GM21423 (cell line): Measurements from ENCODE around the gene SUGCT.
"Not testable (repeated sequence)": the region's sequence is repeated elsewhere in the genome, so short reads cannot be mapped to it uniquely, and the experiment has no call there.

ENCODE experiments used
- ATAC-seq: cut with Tn5 transposase; IDR thresholded peaks from one replicate; pipeline ENCODE4 v1.9.1; 2021; ENCODE audit warnings: mild to moderate bottlenecking, moderate library complexity; ENCODE audit not compliant: unreplicated experiment

Gene SUGCT

GRCh38 chr7:40244226-40244625 lies 109.4 kb downstream of the SUGCT start:
- ATAC-seq, result no peak

GRCh38 chr7:40248681-40249080 lies 113.9 kb downstream of the SUGCT start:
- ATAC-seq, result no peak

- ATAC-seq, result not testable (repeated sequence)
Observed at GRCh38 chr7:40253444-40253843, 118.6 kb downstream of the SUGCT start.

- ATAC-seq, result no peak
Observed at GRCh38 chr7:40263752-40264390, 129.1 kb downstream of the SUGCT start.

- no peak for ATAC-seq
Observed at GRCh38 chr7:40267583-40267982, 132.8 kb downstream of the SUGCT start.

- not testable (repeated sequence) for ATAC-seq
Observed at GRCh38 chr7:40268810-40269209, 134.0 kb downstream of the SUGCT start.

- ATAC-seq, result no peak
Observed at GRCh38 chr7:40276061-40276460, 141.3 kb downstream of the SUGCT start.

- no peak for ATAC-seq
Observed at GRCh38 chr7:40279991-40280390, 145.2 kb downstream of the SUGCT start.

- ATAC-seq, result no peak
Observed at GRCh38 chr7:40282858-40283257, 148.1 kb downstream of the SUGCT start.

- ATAC-seq, result no peak
Observed at GRCh38 chr7:40283391-40283790, 148.6 kb downstream of the SUGCT start.

- ATAC-seq, result peak; percentile 67
Observed at GRCh38 chr7:40288827-40289226, 154.0 kb downstream of the SUGCT start.

GRCh38 chr7:40297741-40298311 lies 163.0 kb downstream of the SUGCT start:
- ATAC-seq, result no peak

- ATAC-seq, result no peak
Observed at GRCh38 chr7:40298421-40298820, 163.6 kb downstream of the SUGCT start.

- ATAC-seq, result peak; percentile 74
Observed at GRCh38 chr7:40299097-40299496, 164.3 kb downstream of the SUGCT start.

GRCh38 chr7:40300146-40300670 lies 165.4 kb downstream of the SUGCT start:
- no peak for ATAC-seq

- ATAC-seq, result no peak
Observed at GRCh38 chr7:40301486-40302068, 166.8 kb downstream of the SUGCT start.

GRCh38 chr7:40303996-40304395 lies 169.2 kb downstream of the SUGCT start:
- ATAC-seq, result no peak

GRCh38 chr7:40305229-40305628 lies 170.4 kb downstream of the SUGCT start:
- no peak for ATAC-seq

- no peak for ATAC-seq
Observed at GRCh38 chr7:40306025-40306424, 171.2 kb downstream of the SUGCT start.

- no peak for ATAC-seq
Observed at GRCh38 chr7:40306596-40306995, 171.8 kb downstream of the SUGCT start.

GRCh38 chr7:40310258-40310657 lies 175.5 kb downstream of the SUGCT start:
- ATAC-seq, result no peak

GRCh38 chr7:40311307-40311706 lies 176.5 kb downstream of the SUGCT start:
- ATAC-seq, result peak; percentile 99
